H9 (cell line): ENCODE measurements around the gene HS6ST2. TPM values are rescaled to one million over a fixed set of nuclear protein-coding genes. Genes with fewer than 3 reads are reported as not detected.

ENCODE experiments used
- DNase-seq: peaks from one replicate; pipeline ENCODE4 v3.0.0-alpha.2; 2017
- H2AFZ ChIP-seq: one replicate; pipeline ENCODE4 v1.6.1; 2013; ENCODE audit warnings: mild to moderate bottlenecking, low read length, control low read depth, moderate library complexity
- H2AK5ac ChIP-seq: 2 replicates; pipeline ENCODE4 v1.6.1; 2013; ENCODE audit warnings: low read length, control low read depth, mixed read lengths; ENCODE audit not compliant: insufficient read length
- H2BK120ac ChIP-seq: one replicate; pipeline ENCODE4 v1.6.1; 2013; ENCODE audit warnings: low read depth, mild to moderate bottlenecking, low read length, control low read depth, inconsistent platforms; ENCODE audit not compliant: poor library complexity, severe bottlenecking
- H2BK12ac ChIP-seq: 2 replicates; pipeline ENCODE4 v1.6.1; 2013; ENCODE audit warnings: low read length, control low read depth, mixed read lengths, low read depth; ENCODE audit not compliant: insufficient read length
- H2BK15ac ChIP-seq: 2 replicates; pipeline ENCODE4 v1.6.1; 2013; ENCODE audit warnings: low read depth, low read length, control low read depth
- H2BK20ac ChIP-seq: one replicate; pipeline ENCODE4 v1.6.1; 2013; ENCODE audit warnings: low read depth, mild to moderate bottlenecking, low read length, control low read depth, inconsistent platforms; ENCODE audit not compliant: poor library complexity, severe bottlenecking
- H2BK5ac ChIP-seq: 2 replicates; pipeline ENCODE4 v1.6.1; 2013; ENCODE audit warnings: low read length, control low read depth, mixed read lengths; ENCODE audit not compliant: insufficient read length
- H3K14ac ChIP-seq: 2 replicates; pipeline ENCODE4 v1.6.1; 2013; ENCODE audit warnings: low read length, control low read depth; ENCODE audit not compliant: insufficient read depth
- H3K18ac ChIP-seq: 2 replicates; pipeline ENCODE4 v1.6.1; 2013; ENCODE audit warnings: low read depth, mild to moderate bottlenecking, mixed read lengths, low read length, control low read depth; ENCODE audit not compliant: insufficient read length
- H3K23ac ChIP-seq: 2 replicates; pipeline ENCODE4 v1.6.1; 2013; ENCODE audit warnings: low read length, control low read depth, mixed read lengths, low read depth; ENCODE audit not compliant: insufficient read length
- H3K23me2 ChIP-seq: 2 replicates; pipeline ENCODE4 v1.6.1; 2013; ENCODE audit warnings: low read depth, mild to moderate bottlenecking, mixed read lengths, low read length, control low read depth; ENCODE audit not compliant: insufficient read length, poor library complexity, severe bottlenecking
- H3K27ac ChIP-seq: 2 replicates; pipeline ENCODE4 v1.5.1; 2013; ENCODE audit warnings: low read length, control low read depth, mixed read lengths, low read depth; ENCODE audit not compliant: insufficient read length
- H3K27me3 ChIP-seq: 2 replicates; pipeline ENCODE4 v1.6.1; 2013; ENCODE audit warnings: low read length, control low read depth, inconsistent platforms; ENCODE audit not compliant: insufficient read depth
- H3K4ac ChIP-seq: 2 replicates; pipeline ENCODE4 v1.6.1; 2013; ENCODE audit warnings: low read depth, mild to moderate bottlenecking, control low read depth, inconsistent platforms, low read length, moderate library complexity
- H3K4me1 ChIP-seq: 2 replicates; pipeline ENCODE4 v1.6.1; 2013; ENCODE audit warnings: low read length, control low read depth, inconsistent platforms; ENCODE audit not compliant: insufficient read depth
- H3K4me2 ChIP-seq: 2 replicates; pipeline ENCODE4 v1.6.1; 2013; ENCODE audit warnings: low read length, control low read depth, mixed read lengths; ENCODE audit not compliant: insufficient read length, insufficient read depth
- H3K56ac ChIP-seq: 2 replicates; pipeline ENCODE4 v1.6.1; 2013; ENCODE audit warnings: low read depth, mild to moderate bottlenecking, mixed read lengths, low read length, control low read depth; ENCODE audit not compliant: insufficient read length
- H3K79me1 ChIP-seq: 2 replicates; pipeline ENCODE4 v1.6.1; 2013; ENCODE audit warnings: low read depth, mild to moderate bottlenecking, moderate library complexity, low read length, control low read depth, inconsistent platforms; ENCODE audit not compliant: insufficient read depth, poor library complexity, severe bottlenecking
- H3K79me2 ChIP-seq: 2 replicates; pipeline ENCODE4 v1.6.1; 2013; ENCODE audit warnings: low read length, control low read depth, inconsistent platforms; ENCODE audit not compliant: insufficient read depth
- H3K9ac ChIP-seq: 2 replicates; pipeline ENCODE4 v1.6.1; 2013; ENCODE audit warnings: low read length, control low read depth, mixed read lengths; ENCODE audit not compliant: insufficient read length; ENCODE audit errors: extremely low read depth
- H3K9me3 ChIP-seq: one replicate; pipeline ENCODE4 v1.6.1; 2013; ENCODE audit warnings: low read depth, low read length, inconsistent platforms; ENCODE audit not compliant: control insufficient read depth
- H3T11ph ChIP-seq: one replicate; pipeline ENCODE4 v1.6.1; 2013; ENCODE audit warnings: mild to moderate bottlenecking, low read length, control low read depth, inconsistent platforms
- H4K20me1 ChIP-seq: one replicate; pipeline ENCODE4 v1.6.1; 2013; ENCODE audit not compliant: control insufficient read depth, insufficient read length, insufficient read depth
- H4K5ac ChIP-seq: 2 replicates; pipeline ENCODE4 v1.6.1; 2013; ENCODE audit warnings: low read depth, mild to moderate bottlenecking, mixed read lengths, low read length, control low read depth; ENCODE audit not compliant: insufficient read length
- H4K8ac ChIP-seq: replicated peaks from 2 replicates; pipeline ENCODE4 v1.6.1; 2013; ENCODE audit warnings: low read length, control low read depth, mixed read lengths, low read depth; ENCODE audit not compliant: insufficient read length
- H4K91ac ChIP-seq: 2 replicates; pipeline ENCODE4 v1.6.1; 2013; ENCODE audit warnings: low read depth, mild to moderate bottlenecking, moderate library complexity, mixed read lengths, low read length, control low read depth; ENCODE audit not compliant: insufficient read length
- H3K27ac Mint-ChIP-seq, 3 experiments: 2 replicates in 2 of 3; 3 replicates in 1 of 3; pipeline ENCODE4 v1.8.0; 2020 to 2021; ENCODE audit warnings: mixed read lengths in 3 of 3, mild to moderate bottlenecking in 1 of 3, moderate library complexity in 1 of 3
- H3K27me3 Mint-ChIP-seq: 2 replicates; pipeline ENCODE4 v1.8.0; 2021; ENCODE audit warnings: low read depth, mild to moderate bottlenecking, moderate library complexity, mixed read lengths
- H3K36me3 Mint-ChIP-seq, 3 experiments: 2 replicates in 2 of 3; 3 replicates in 1 of 3; pipeline ENCODE4 v1.8.0; 2020 to 2021; ENCODE audit warnings: low read depth in 3 of 3, mixed read lengths in 3 of 3; ENCODE audit not compliant: insufficient read depth in 1 of 3
- H3K4me1 Mint-ChIP-seq, 2 experiments: 2 replicates each; pipeline ENCODE4 v1.8.0; 2020; ENCODE audit warnings: mixed read lengths in 2 of 2
- H3K4me3 Mint-ChIP-seq, 2 experiments: 2 replicates in 1 of 2; 3 replicates in 1 of 2; pipeline ENCODE4 v1.8.0; 2020 to 2021; ENCODE audit warnings: mild to moderate bottlenecking in 2 of 2, mixed read lengths in 2 of 2, moderate library complexity in 1 of 2
- H3K9me3 Mint-ChIP-seq, 2 experiments: 2 replicates in 1 of 2; 3 replicates in 1 of 2; pipeline ENCODE4 v1.8.0; 2020; ENCODE audit warnings: mild to moderate bottlenecking in 2 of 2, mixed read lengths in 2 of 2, moderate library complexity in 1 of 2
- WGBS: extraction: QIAGEN DNeasy Blood & Tissue Kit; methylation state at CpG from one replicate; pipeline ENCODE4 v1.1.7; 2013; ENCODE audit warnings: missing lambda C conversion rate, low lambda C conversion rate, mixed read lengths; ENCODE audit not compliant: insufficient read length; ENCODE audit errors: extremely low coverage; 5-methylcytosine and 5-hydroxymethylcytosine counted together
- total RNA-seq: library from RNA; stranded (reverse); gene quantifications from 2 replicates; pipeline ENCODE4 v1.2.1, GENCODE V29; 2021
- TF ChIP-seq, protein P1 (sequence below): fragments of 200-600 bp; sonication (generic); conservative IDR thresholded peaks from 3 replicates; pipeline ENCODE4 v1.8.0; 2021; ENCODE audit warnings: antibody characterized with exemption, mild to moderate bottlenecking

HS6ST2 gene
- total RNA-seq, 1 experiment from 2014 or later, result 4.8 TPM

GRCh38 chrX:132609362-132609848, 349.0 kb downstream of the HS6ST2 start:
- no peak overlapping the region for H3K14ac ChIP-seq
- H3K79me2 ChIP-seq, result no peaks in the 10 kb centered on the region
- no peaks in the 10 kb centered on the region for H4K20me1 ChIP-seq
- no peak overlapping the region for H4K8ac ChIP-seq
- TF ChIP-seq, protein P1, sequence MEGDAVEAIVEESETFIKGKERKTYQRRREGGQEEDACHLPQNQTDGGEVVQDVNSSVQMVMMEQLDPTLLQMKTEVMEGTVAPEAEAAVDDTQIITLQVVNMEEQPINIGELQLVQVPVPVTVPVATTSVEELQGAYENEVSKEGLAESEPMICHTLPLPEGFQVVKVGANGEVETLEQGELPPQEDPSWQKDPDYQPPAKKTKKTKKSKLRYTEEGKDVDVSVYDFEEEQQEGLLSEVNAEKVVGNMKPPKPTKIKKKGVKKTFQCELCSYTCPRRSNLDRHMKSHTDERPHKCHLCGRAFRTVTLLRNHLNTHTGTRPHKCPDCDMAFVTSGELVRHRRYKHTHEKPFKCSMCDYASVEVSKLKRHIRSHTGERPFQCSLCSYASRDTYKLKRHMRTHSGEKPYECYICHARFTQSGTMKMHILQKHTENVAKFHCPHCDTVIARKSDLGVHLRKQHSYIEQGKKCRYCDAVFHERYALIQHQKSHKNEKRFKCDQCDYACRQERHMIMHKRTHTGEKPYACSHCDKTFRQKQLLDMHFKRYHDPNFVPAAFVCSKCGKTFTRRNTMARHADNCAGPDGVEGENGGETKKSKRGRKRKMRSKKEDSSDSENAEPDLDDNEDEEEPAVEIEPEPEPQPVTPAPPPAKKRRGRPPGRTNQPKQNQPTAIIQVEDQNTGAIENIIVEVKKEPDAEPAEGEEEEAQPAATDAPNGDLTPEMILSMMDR, result no peak
- H3K27me3 Mint-ChIP-seq, result peaks cover 4% of the 10 kb centered on the region
- H2BK15ac ChIP-seq, result no peak overlapping the region
- no CpG with 5 or more reads among the region's 1 CpG for WGBS
- no peaks in the 10 kb centered on the region for H3K4me1 ChIP-seq
- no peaks in the 10 kb centered on the region for H3K27me3 ChIP-seq
- no peaks in the 10 kb centered on the region for H3K79me1 ChIP-seq
- no peak for DNase-seq
- no peak overlapping the region for H4K91ac ChIP-seq
- no peak overlapping the region for H2BK120ac ChIP-seq
- no peak overlapping the region for H2BK20ac ChIP-seq
- H2BK12ac ChIP-seq, result no peak overlapping the region
- H3K4me2 ChIP-seq, result no peak overlapping the region
- no peaks in the 10 kb centered on the region for H3K9me3 Mint-ChIP-seq
- H4K5ac ChIP-seq, result no peak overlapping the region
- no peak overlapping the region for H3K4ac ChIP-seq
- no peak overlapping the region for H3K27ac Mint-ChIP-seq
- no peak overlapping the region for H2AFZ ChIP-seq
- no peak overlapping the region for H3K18ac ChIP-seq
- H3K23me2 ChIP-seq, result no peaks in the 10 kb centered on the region
- H2AK5ac ChIP-seq, result no peak overlapping the region
- H3K9ac ChIP-seq, result no peak overlapping the region
- no peak overlapping the region for H3K27ac ChIP-seq
- H3T11ph ChIP-seq, result no peak overlapping the region
- H3K4me1 Mint-ChIP-seq, result 0 out of 4 replicates have a peak, but pooled peaks cover 0 to 3% of the 10 kb centered on the region in 2 experiments
- no peaks in the 10 kb centered on the region for H3K36me3 Mint-ChIP-seq
- H3K9me3 ChIP-seq, result no peaks in the 10 kb centered on the region
- H2BK5ac ChIP-seq, result no peak overlapping the region
- H3K56ac ChIP-seq, result no peak overlapping the region
- H3K23ac ChIP-seq, result no peak overlapping the region
- no peak overlapping the region for H3K4me3 Mint-ChIP-seq
